Right ventricle myocardium inferior (tissue), 1 donor: ENCODE measurements around the gene KIF22. TPM values are rescaled to one million over a fixed set of nuclear protein-coding genes. Genes with fewer than 3 reads are reported as not detected.
"Not testable (repeated sequence)": the region's sequence is repeated elsewhere in the genome, so short reads cannot be mapped to it uniquely, and the experiment has no call there.

Experiments used
- ATAC-seq: fragments of 200-7000 bp; cut with Tn5 transposase; one replicate; pipeline ENCODE4 v1.9.1; 2020; ENCODE audit warnings: mild to moderate bottlenecking, moderate library complexity
- DNase-seq: peaks from one replicate; pipeline ENCODE4 v3.0.0; 2021; ENCODE audit errors: missing footprints
- intact Hi-C: fragments of 100-400 bp; cut with DNase I; formaldehyde crosslinking; loops from one replicate; pipeline ENCODE4 v1.11.0; 2022
- long read RNA-seq: library from polyadenylated mRNA; unstranded; transcript quantifications from one replicate; pipeline ENCODE4 v2.0.0, GENCODE V29; 2021
- total RNA-seq: library from RNA; stranded (reverse); fragmentation: NEBNext Ultra II Directional; extraction: Animal tissue kit (Norgen Biotek cat#: 25700); gene quantifications from one replicate; pipeline ENCODE4 v1.2.1, GENCODE V29; 2021
- donor health status: DM: no; HTN: yes; CAD: no; lungs with severe emphysema.

KIF22 gene
- total RNA-seq: 53.3 TPM
- long read RNA-seq, transcript KIF22-201 (14 exons, 2,113 nt): major isoform, 9 of 131 reads
- long read RNA-seq, partial matches to known transcripts: 120 of 131 reads
- long read RNA-seq, other reads (novel, unspliced or antisense): 2 of 131 reads

DNA sequence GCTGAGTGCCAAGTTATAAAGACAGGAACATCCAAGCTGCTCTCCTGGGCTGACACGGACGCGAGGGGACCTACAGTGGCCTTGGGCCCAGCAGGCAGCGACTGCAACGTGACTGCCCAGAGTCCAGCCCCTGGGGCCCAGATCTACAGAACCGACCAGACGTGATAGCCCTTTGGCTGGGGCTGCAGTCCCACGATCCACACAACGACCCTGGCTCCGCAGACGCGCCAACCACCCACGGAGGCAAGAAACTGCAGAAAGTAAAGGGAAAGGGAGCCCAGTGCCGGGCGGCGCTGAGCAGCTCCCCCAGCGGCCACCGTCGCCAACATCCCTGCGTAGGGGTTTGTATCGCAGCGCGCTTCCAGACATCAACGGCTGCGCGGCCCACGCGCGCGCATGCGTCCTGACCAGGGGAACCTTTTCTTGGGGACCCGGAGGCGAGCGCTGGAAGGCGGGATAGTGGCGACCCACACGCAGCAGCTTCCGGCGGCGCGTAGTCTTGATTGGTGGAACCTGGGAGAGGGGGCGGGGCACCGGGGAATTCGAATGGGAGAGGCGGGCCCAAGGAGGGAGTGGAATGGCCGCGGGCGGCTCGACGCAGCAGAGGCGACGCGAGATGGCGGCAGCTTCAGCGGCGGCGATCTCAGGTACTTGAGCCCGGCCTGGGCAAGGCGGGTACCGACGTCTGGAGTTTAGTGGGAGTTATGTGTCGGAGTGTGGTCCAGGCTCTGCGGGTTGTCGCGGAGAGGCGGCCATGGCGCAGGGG is at the start of gene KIF22:
TSS of gene KIF22 (plus strand) at position 569 of the 766 bp plus-strand sequence. CDS start at position 578, 9 bp downstream.
- ATAC-seq (peak; percentile 99), DNase-seq (peak; percentile 100)
- intact Hi-C loops: loop anchor here (1.0 to 2.0 kb wide), 2 partner anchors 14 to 73 kb away; partner anchors contain the start of gene CDIPT

DNA sequence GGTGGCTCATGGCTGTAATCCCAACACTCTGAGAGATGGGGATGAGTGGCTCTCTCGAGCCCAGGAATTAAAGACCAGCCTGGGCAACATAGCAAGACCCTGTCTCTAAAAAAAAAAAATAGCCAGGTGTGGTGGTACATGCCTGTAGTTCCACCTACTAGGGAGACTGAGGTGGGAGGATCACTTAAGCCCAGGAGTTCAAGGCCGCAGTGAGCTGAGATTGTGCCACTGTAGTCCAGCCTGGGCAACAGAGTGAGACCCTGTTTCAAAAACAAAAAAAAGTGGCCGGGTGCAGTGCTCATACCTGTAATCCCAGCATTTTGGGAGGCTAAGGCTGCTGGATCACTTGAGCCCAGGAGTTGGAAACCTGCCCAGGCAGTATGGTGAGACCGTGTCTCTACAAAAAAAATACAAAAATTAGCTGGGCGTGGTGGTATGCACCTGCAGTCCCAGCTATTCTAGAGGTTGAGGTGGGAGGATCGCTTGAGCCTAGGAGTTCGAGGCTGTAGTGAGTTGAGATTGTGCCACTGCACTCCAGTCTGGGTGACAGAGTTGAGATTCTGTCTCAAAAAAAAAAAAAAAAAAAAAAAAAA is 47.8 kb upstream of the KIF22 start:
- ATAC-seq (no peak), DNase-seq (no peak)
- intact Hi-C loops: no loop called here

DNA sequence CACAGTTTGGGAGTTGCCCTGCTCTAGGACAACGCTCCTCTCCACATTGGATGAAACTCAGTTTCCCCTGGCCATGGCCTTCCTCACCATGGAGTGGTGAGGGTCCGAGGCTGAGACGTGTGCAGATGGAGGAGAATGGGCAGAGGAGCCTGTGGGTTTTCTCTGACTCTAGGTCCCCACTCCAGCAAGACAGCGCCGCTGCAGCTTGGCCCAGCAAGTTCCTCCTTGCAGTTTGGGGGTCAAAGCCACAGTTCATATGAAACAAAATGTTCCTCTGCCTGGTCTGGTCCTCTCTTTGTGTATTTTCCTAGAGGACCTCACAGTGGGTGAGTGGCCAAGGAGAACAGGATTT is 47.1 kb upstream of the KIF22 start:
- intact Hi-C loops: no loop called here
- no peak for DNase-seq
- no peak for ATAC-seq

DNA sequence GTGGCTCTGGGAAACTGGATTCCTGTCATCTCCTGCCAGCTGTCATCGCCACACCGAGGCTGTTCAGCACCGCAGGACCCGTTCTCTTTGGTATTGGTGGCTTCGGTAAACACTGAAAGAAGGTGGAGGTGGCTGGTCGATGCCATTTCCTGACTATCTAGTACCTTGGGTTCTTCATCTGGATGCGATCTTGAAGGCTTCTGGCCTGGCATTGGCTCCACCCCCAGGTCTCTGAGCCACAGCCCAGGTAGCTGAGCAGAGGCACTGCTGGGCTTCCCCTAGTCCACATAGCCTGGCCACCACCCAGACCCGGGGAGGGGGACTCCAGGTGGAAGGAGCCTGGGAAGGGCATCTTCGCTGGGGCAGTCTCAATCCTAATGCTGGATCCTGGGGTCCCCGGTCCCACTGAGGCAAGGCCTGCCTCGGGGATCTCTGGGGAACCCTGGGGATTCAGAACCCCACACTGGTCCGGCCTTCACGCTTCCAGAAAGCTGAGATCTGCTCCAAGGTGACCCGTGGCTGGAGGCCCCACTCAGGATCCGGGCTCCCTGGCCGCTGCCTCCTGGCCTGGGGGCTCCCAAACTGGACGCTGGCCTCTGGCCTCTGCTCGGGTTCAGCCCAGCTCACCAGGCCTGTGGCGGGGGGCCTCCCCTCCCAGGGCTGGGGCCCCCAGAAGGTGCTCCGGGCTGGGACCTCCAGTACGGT is 46.6 kb upstream of the KIF22 start:
- DNase-seq (no peak), ATAC-seq (no peak)
- intact Hi-C loops: no loop called here

DNA sequence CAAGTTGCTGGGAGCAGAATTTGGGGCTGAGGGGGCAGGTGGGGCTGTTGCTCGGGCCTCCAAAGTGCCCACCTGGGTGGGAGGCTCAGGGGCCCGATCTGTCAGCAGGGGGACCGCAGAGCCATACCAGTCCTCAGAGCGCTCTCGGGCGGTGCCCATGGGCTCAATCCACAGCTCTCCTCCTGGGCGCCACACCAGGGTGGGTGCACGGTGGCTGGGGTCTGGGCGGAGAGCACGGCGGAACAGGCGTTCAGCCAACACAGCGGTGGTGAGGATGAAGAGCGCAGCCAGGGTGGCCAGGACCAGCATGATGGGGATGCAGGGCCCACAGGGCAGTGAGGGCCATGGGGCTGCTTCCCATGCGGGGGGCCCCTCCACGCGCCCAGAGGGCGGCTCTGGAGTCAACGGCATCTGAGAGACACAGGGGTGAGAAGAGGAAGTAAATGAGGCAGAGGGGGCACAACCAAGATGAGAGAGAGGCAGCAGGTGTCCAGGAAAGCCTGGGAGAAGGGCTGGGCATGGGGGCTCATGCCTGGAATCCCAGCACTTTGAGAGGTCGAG is 45.9 kb upstream of the KIF22 start:
- intact Hi-C loops: no loop called here
- DNase-seq (no peak), ATAC-seq (no peak)

DNA sequence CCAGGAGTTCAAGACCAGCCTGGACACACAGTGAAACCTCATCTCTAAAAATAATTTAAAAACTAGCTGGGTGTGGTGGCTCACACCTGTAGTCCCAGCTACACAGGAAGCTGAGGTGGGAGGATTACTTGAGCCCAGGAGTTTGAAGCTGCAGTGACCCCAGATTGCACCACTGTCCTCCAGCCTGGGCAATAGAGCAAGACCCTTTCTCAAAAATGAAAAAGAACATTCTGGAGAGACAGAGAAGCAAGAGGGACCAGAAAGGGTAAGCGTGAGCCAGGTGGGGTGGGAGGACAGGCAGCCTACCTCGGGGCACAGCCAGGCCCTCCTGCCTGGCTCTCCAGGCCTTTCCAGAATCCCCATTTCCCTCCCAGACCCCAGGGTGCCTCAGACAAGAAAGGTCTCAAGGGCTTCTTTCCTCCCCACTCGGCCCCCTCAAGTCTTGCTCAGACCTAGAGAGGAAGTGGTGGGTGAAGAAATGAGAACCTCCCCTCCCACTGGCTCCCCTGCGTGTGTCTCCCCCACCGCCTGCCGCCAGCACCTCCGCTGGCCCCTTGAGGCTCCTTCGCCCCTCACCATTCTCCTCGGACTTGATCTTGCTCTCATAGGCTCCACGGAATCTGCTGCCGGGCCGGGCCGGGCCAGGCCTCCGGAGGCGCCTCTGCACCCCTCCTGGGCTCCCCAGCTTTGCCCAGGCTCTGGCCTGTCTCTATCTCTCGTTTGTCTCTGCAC is 45.3 kb upstream of the KIF22 start:
- DNase-seq (no peak), ATAC-seq (peak; percentile 21)
- intact Hi-C loops: no loop called here

DNA sequence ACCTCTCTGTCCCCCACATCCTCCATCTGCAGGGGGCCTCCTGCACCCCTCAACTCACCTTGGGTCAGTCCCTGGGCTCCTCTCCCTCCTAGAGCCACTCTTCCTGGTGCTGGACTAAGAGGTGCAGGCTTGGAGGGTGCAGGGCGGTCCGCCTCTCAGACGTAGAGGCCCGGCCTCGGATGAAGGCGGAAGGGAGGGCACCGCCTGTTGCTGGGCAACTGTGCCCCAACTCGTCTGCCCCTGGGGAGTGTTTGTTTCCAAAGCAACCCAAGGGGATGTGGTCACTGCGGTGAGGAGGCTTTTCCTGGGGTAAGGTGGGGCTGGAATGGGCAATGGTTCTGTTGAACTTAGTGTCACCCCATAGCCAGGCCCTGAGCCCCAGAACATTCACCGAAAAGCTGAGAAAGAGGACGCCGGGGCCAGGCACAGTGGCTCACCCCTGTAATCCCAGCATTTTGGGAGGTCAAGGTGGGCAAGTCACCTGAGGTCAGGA is 44.7 kb upstream of the KIF22 start, which contains the start of gene C16orf54:
TSS of gene C16orf54 (minus strand) at position 138 of the 493 bp plus-strand sequence. CDS start 1,039 bp downstream, outside the sequence.
- DNase-seq (peak; percentile 93), ATAC-seq (peak; percentile 86)
- intact Hi-C loops: no loop called here

DNA sequence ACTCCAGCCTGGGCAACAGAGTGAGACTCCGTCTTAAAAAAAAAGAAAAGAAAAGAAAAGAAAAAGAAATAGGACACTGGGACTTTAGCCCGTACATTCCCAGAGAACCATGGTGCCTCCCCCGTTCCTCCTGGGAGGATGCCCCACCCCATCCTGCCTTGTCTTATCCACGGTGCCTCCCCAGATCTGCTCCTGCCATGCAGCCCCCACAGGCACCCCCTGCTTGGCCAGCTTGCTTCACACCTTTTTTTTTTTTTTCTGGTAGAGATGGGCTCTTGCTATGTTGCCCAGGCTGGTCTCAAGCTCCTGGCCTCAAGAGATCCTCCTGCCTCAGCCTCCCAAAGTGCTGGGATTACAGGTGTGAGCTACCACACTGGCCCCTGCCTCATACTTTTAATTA is 44.0 kb upstream of the KIF22 start:
- DNase-seq, ATAC-seq, intact Hi-C loops: not testable (repeated sequence)

DNA sequence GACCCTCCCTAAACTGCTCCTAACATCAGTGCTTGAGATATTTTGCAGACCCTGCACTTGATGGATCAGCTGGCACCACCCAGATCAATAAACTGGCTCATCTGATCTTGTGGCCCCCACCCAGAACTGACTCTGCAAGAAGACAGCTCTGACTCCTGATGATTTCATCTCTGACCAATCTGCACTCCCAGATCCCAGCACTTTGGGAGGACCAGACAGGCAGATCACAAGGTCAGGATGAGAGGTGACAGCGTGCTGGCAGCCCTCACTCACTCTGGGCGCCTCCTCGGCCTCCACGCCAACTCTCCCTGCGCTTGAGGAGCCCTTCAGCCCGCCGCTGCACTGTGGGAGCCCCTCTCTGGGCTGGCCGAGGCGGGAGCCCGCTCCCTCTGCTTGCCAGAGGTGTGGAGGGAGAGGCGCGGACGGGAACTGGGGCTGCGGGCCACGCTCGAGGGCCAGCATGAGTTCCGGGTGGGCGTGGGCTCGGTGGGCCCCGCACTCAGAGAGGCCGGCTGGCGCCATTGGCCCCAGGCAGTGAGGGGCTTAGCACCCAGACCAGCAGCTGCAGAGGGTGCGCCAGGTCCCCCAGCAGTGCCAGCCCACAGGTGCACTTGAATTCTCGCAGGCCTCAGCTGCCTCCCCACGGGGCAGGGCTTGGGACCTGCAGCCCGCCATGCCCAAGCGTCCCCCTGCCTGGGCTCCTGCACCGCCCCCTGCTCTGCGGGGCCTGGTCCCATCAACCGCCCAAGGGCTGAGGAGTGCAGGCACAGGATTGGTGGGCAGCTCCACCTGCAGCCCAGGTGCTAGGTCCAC is 42.4 kb upstream of the KIF22 start:
- intact Hi-C loops: no loop called here
- no peak for ATAC-seq

DNA sequence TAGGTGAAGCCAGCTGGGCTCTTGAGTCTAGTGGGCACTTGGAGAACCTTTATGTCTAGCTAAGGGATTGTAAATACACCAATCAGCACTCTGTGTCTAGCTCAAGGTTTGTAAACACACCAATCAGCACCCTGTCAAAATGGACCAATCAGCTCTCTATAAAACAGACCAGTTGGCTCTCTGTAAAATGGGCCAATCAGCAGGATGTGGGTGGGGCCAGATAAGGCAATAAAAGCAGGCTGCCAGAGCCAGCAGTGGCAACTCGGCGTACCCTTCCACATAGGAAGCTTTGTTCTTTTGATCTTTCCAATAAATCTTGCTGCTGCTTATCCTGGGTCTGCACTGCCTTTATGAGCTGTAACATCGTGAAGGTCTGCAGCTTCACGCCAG is 41.8 kb upstream of the KIF22 start:
- intact Hi-C loops, ATAC-seq, DNase-seq: not testable (repeated sequence)

More for the DNA sequence above, 42.4 kb upstream of the KIF22 start:
- DNase-seq: no peak

DNA sequence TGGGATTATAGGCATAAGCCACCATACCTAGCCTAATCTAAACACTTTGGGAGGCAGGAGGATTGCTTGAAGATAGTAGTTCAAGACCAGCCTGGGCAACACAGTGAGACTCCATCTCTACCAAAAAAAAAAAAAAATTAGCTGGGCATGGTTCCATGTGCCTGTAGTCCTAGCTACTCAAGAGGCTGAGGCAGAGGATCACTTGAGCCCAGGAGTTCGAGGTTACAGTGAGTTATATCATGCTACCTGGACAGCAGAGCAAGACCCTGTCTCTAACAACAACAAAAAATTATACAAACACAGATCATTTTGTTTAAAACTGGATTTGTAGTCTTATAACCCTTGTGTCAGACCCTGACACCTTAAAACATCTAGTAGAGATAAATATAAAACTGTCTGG is 37.0 kb upstream of the KIF22 start:
- no peak for DNase-seq
- ATAC-seq: no peak
- intact Hi-C loops: no loop called here

DNA sequence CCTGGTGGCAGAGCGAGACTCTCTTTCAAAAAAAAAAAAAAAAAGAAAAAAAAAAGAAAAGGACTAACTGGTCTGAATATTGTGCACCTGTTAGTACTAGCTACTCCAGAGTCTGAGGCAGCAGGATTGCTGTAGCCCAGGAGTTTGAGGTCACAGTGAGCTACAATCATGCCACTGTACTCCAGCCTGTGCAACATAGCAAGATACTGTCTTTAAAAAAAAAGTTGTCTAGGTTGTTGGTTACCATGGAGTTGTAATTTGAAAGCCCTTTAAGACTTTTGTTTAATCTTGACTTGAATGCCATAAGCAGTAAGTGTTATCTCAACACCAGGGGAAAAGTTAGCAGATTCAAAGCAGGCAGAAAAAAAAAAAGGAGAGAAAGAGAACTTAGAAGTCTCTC is 33.9 kb upstream of the KIF22 start:
- ATAC-seq: no peak
- intact Hi-C loops: no loop called here
- DNase-seq: no peak

DNA sequence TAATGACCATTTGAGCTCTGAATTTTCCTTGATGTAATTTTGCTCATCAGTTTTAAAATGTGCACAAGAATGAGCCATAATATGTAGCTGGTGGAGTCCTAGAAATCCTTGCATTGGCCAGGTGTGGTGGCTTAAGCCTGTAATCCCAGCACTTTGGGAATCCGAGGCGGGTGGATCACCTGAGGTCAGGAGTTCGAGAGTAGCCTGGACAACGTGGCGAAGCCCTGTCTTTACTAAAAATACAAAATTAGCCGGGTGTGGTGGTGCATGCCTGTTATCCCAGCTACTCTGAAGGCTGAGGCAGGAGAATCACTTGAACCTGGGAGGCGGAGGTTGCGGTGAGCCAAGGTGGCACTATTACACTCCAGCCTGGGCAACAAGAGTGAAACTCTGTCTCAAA is 33.5 kb upstream of the KIF22 start:
- DNase-seq, ATAC-seq: not testable (repeated sequence)

DNA sequence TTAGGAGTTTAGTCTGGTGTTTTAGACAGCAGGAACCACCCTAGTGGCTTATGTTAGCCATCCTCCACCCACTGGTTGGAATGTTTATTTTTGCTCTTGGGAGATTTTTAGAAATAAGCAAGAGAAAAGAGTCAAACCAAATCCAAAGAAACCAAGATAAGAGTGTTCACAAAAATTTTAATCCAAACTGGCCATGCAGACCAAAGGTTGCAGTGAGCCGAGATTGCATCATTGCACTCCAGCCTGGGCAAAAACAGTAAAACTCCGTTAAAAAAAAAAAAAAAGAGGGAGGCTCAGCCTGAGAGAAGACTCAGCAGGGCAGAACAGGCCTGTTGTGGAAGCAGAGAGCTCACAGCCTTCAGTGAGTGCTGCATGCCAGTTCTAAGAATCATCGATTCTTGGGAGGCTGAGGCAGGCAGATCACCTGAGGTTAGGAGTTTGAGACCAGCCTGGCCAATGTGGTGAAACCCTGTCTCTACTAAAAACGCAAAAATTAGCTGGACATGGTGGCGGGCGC is 32.5 kb upstream of the KIF22 start:
- DNase-seq (no peak), ATAC-seq (peak; percentile 70)
- intact Hi-C loops: no loop called here

More for the DNA sequence above, 33.5 kb upstream of the KIF22 start:
- intact Hi-C loops: not testable (repeated sequence)

DNA sequence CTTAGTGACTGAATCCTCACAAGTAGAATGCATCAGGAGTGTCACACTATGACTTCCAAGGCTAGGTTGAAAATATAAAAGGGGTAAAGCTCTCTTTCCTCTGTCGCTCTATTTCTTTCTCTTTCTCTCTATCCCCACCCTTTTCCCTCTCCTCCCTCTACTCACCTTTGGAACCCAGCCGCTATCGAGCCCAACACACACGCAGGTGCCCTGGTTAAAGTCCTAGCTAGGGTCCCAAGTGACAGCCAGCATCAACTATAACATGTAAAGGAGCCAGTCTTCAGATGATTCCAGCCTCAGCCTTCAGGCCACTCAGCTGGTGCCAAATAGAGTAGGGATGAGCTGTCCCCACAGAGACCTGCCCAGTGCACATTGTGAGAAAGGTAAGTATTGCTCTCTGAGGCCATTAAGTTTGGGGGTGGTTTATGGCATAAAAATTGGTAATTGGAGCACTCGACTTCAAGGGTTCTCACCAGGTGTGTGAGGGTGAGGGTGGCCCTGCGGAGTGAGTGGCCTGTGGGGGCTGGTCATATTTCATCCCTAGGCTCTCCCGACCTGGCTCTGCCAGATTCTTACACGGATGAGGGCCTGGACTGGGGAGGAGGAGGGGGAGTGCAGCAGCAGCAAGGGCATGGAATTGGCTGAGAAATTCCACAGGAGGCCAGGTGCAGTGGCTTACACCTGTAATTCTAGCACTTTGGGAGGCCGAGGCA is 29.8 kb upstream of the KIF22 start:
- intact Hi-C loops: no loop called here
- no peak for ATAC-seq
- DNase-seq: no peak

DNA sequence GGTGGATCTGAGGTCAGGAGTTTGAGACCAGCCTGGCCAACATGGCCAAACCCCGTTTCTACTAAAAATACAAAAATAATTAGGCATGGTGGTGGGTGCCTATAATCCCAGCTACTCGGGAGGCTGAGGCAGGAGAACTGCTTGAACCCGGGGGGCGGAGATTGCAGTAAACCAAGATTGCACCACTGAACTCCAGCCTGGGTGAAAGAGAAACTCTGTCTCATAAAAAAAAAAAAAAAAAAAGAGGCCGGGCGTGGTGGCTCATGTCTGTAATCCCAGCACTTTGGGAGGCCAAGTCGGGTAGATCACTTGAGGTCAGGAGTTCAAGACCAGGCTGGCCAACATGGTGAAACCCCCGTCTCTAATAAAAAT is 29.3 kb upstream of the KIF22 start:
- ATAC-seq, DNase-seq, intact Hi-C loops: not testable (repeated sequence)

DNA sequence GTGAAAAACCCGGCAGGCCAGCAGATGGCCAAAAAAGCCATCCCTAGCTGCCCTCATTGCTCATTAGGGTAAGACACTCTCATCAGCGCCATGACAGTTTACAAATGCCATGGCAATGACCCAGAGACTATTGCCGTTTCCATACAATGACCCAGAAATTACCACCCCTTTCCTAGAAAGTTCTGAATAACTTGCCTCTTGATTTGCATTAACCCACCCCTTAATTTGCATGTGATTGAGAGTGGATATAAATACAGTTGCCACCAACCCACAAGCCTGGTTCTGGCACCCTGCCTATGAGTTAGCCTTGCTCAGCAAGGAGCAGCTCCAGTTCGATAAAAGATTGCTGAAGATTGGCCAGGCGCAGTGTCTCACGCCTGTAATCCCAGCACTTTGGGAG is 28.7 kb upstream of the KIF22 start:
- DNase-seq: no peak
- intact Hi-C loops: no loop called here
- no peak for ATAC-seq
